Activated T-cell treated with anti-CD3 and anti-CD28 coated beads, Interleukin-2, amount 50 U/mL, for 4 hours (primary cell): Measurements from ENCODE around the gene SAMD10. TPM values are rescaled to one million over a fixed set of nuclear protein-coding genes. Genes with fewer than 3 reads are reported as not detected.

Experiments
- ATAC-seq, 2 donors: fragments of 200-7000 bp; cut with Tn5 transposase; one replicate each; pipeline ENCODE4 v1.10.0; 2021
- DNase-seq: peaks from one replicate; pipeline ENCODE4 v3.0.0-alpha.2; 2020
- H3K27me3 Mint-ChIP-seq: one replicate; pipeline ENCODE4 v1.8.0; 2021; ENCODE audit warnings: low read depth, mixed read lengths
- H3K36me3 Mint-ChIP-seq: one replicate; pipeline ENCODE4 v1.8.0; 2022; ENCODE audit warnings: mixed read lengths; ENCODE audit not compliant: insufficient read depth
- H3K4me1 Mint-ChIP-seq: one replicate; pipeline ENCODE4 v1.8.0; 2021; ENCODE audit warnings: low read depth, mixed read lengths
- H3K4me3 Mint-ChIP-seq: one replicate; pipeline ENCODE4 v1.8.0; 2021; ENCODE audit warnings: mild to moderate bottlenecking, moderate library complexity, mixed read lengths
- H3K9me3 Mint-ChIP-seq: one replicate; pipeline ENCODE4 v1.8.0; 2021; ENCODE audit warnings: mixed read lengths
- total RNA-seq, 3 donors: library from RNA; stranded (reverse); gene quantifications; one replicate each; pipeline ENCODE4 v1.2.1, GENCODE V29; 2021

Gene SAMD10
- total RNA-seq, 3 donors from 2014 or later = 14.6 to 17.4 (median 16.8) TPM

GRCh38 chr20:63947638-63948456, 31.6 kb downstream of the SAMD10 start:
- Mint-ChIP-seq H3K4me1 (peaks cover 50% of the 10 kb centered on the region), H3K4me3 (peak overlapping the region; percentile 80), H3K9me3 (no peaks in the 10 kb centered on the region), H3K36me3 (peaks cover 8% of the 10 kb centered on the region), H3K27me3 (no peaks in the 10 kb centered on the region)
- peak; percentile 35 to 36 for ATAC-seq
- no peak for DNase-seq

GRCh38 chr20:63946986-63947637, 32.3 kb downstream of the SAMD10 start:
- DNase-seq (no peak), ATAC-seq (peak in 1 of 2 donors; percentile 1)
- H3K27me3 Mint-ChIP-seq = no peaks in the 10 kb centered on the region
- no peaks in the 10 kb centered on the region for H3K9me3 Mint-ChIP-seq
- peak overlapping the region; percentile 80 for H3K4me3 Mint-ChIP-seq
- H3K36me3 Mint-ChIP-seq = peaks cover 10% of the 10 kb centered on the region
- H3K4me1 Mint-ChIP-seq = peaks cover 48% of the 10 kb centered on the region

GRCh38 chr20:63945921-63946920, 33.2 kb downstream of the SAMD10 start:
- H3K36me3 Mint-ChIP-seq = peaks cover 10% of the 10 kb centered on the region
- H3K27me3 Mint-ChIP-seq = no peaks in the 10 kb centered on the region
- H3K4me1 Mint-ChIP-seq = peaks cover 46% of the 10 kb centered on the region
- H3K4me3 Mint-ChIP-seq = no peak overlapping the region
- ATAC-seq (no peak), DNase-seq (no peak)
- H3K9me3 Mint-ChIP-seq = no peaks in the 10 kb centered on the region

GRCh38 chr20:63945031-63945658, 34.3 kb downstream of the SAMD10 start:
- H3K4me3 Mint-ChIP-seq = no peak overlapping the region
- no peaks in the 10 kb centered on the region for H3K27me3 Mint-ChIP-seq
- ATAC-seq (no peak), DNase-seq (no peak)
- H3K4me1 Mint-ChIP-seq = peaks cover 47% of the 10 kb centered on the region
- no peaks in the 10 kb centered on the region for H3K9me3 Mint-ChIP-seq
- peaks cover 10% of the 10 kb centered on the region for H3K36me3 Mint-ChIP-seq

- Mint-ChIP-seq H3K4me1 (peaks cover 42% of the 10 kb centered on the region), H3K27me3 (no peaks in the 10 kb centered on the region), H3K9me3 (no peaks in the 10 kb centered on the region), H3K36me3 (peaks cover 10% of the 10 kb centered on the region), H3K4me3 (no peak overlapping the region)
- ATAC-seq (no peak), DNase-seq (no peak)
These were observed 35.1 kb downstream of the SAMD10 start for GRCh38 chr20:63944078-63944941.

- Mint-ChIP-seq H3K36me3 (peaks cover 10% of the 10 kb centered on the region), H3K9me3 (no peaks in the 10 kb centered on the region), H3K4me1 (peaks cover 36% of the 10 kb centered on the region), H3K27me3 (no peaks in the 10 kb centered on the region), H3K4me3 (no peak overlapping the region)
- DNase-seq (no peak), ATAC-seq (no peak)
These were observed 35.7 kb downstream of the SAMD10 start for GRCh38 chr20:63943808-63944077.

GRCh38 chr20:63942969-63943807, 36.3 kb downstream of the SAMD10 start:
- H3K9me3 Mint-ChIP-seq = no peaks in the 10 kb centered on the region
- no peak overlapping the region for H3K4me3 Mint-ChIP-seq
- H3K4me1 Mint-ChIP-seq = peaks cover 31% of the 10 kb centered on the region
- DNase-seq = no peak
- ATAC-seq = no peak
- H3K27me3 Mint-ChIP-seq = no peaks in the 10 kb centered on the region
- H3K36me3 Mint-ChIP-seq = peaks cover 10% of the 10 kb centered on the region

- Mint-ChIP-seq H3K36me3 (peaks cover 10% of the 10 kb centered on the region), H3K4me3 (no peak overlapping the region)
- ATAC-seq = peak in 1 of 2 donors; percentile 19
These were observed 37.0 kb downstream of the SAMD10 start for GRCh38 chr20:63942250-63942951.

GRCh38 chr20:63941282-63942081, 38.0 kb downstream of the SAMD10 start:
- Mint-ChIP-seq H3K36me3 (peaks cover 10% of the 10 kb centered on the region), H3K9me3 (no peaks in the 10 kb centered on the region), H3K4me1 (peaks cover 17% of the 10 kb centered on the region), H3K4me3 (no peak overlapping the region), H3K27me3 (no peaks in the 10 kb centered on the region)
- ATAC-seq (peak; percentile 58 to 68), DNase-seq (peak; percentile 44)

More at GRCh38 chr20:63942250-63942951, 37.0 kb downstream of the SAMD10 start:
- H3K4me1 Mint-ChIP-seq = peaks cover 23% of the 10 kb centered on the region
- no peaks in the 10 kb centered on the region for H3K9me3 Mint-ChIP-seq
- no peak for DNase-seq
- no peaks in the 10 kb centered on the region for H3K27me3 Mint-ChIP-seq

GRCh38 chr20:63940472-63941266, 38.8 kb downstream of the SAMD10 start:
- Mint-ChIP-seq H3K4me1 (peaks cover 17% of the 10 kb centered on the region), H3K36me3 (peaks cover 17% of the 10 kb centered on the region), H3K9me3 (no peaks in the 10 kb centered on the region), H3K4me3 (no peak overlapping the region), H3K27me3 (no peaks in the 10 kb centered on the region)
- DNase-seq (no peak), ATAC-seq (no peak)

- H3K27me3 Mint-ChIP-seq = no peaks in the 10 kb centered on the region
- ATAC-seq (no peak), DNase-seq (no peak)
- H3K36me3 Mint-ChIP-seq = peaks cover 17% of the 10 kb centered on the region
- H3K9me3 Mint-ChIP-seq = no peaks in the 10 kb centered on the region
- H3K4me3 Mint-ChIP-seq = no peak overlapping the region
- peaks cover 11% of the 10 kb centered on the region for H3K4me1 Mint-ChIP-seq
These were observed 39.4 kb downstream of the SAMD10 start for GRCh38 chr20:63940071-63940471.
